DMS153 treated with DMSO at 0.1 percent for 48 hours (cell line): ENCODE results near the gene SPOCD1.

Source experiments
- DNase-seq: peaks from one replicate; lab custom pipeline; 2025; ENCODE audit not compliant: unreplicated experiment; lab: John Stamatoyannopoulos, UW

The SPOCD1 gene

GRCh38 chr1:31788138-31788824 lies 27.5 kb downstream of the SPOCD1 start:
- peak; percentile 94 for DNase-seq

GRCh38 chr1:31787786-31788137 lies 28.1 kb downstream of the SPOCD1 start:
- DNase-seq, result no peak

- no peak for DNase-seq
These were observed 28.6 kb downstream of the SPOCD1 start for GRCh38 chr1:31787261-31787660.

GRCh38 chr1:31786366-31787060 lies 29.3 kb downstream of the SPOCD1 start:
- peak; percentile 57 for DNase-seq

- DNase-seq, result no peak
These were observed 29.9 kb downstream of the SPOCD1 start for GRCh38 chr1:31785947-31786290.

GRCh38 chr1:31785020-31785946 lies 30.5 kb downstream of the SPOCD1 start:
- peak; percentile 95 for DNase-seq

- no peak for DNase-seq
These were observed 31.3 kb downstream of the SPOCD1 start for GRCh38 chr1:31784356-31785019.

GRCh38 chr1:31783846-31784245 lies 32.0 kb downstream of the SPOCD1 start:
- DNase-seq, result no peak

GRCh38 chr1:31782421-31783410 lies 33.1 kb downstream of the SPOCD1 start:
- DNase-seq, result no peak

GRCh38 chr1:31781756-31782371 lies 34.0 kb downstream of the SPOCD1 start:
- DNase-seq, result no peak

GRCh38 chr1:31781138-31781755 lies 34.6 kb downstream of the SPOCD1 start:
- DNase-seq, result no peak

GRCh38 chr1:31780632-31781031 lies 35.2 kb downstream of the SPOCD1 start:
- no peak for DNase-seq

GRCh38 chr1:31779687-31780086 lies 36.1 kb downstream of the SPOCD1 start:
- no peak for DNase-seq

- no peak for DNase-seq
These were observed 36.9 kb downstream of the SPOCD1 start for GRCh38 chr1:31778763-31779488.

- DNase-seq, result no peak
These were observed 39.3 kb downstream of the SPOCD1 start for GRCh38 chr1:31776516-31776915.

GRCh38 chr1:31776032-31776431 lies 39.8 kb downstream of the SPOCD1 start:
- no peak for DNase-seq

- DNase-seq, result no peak
These were observed 40.4 kb downstream of the SPOCD1 start for GRCh38 chr1:31775210-31775999.

- no peak for DNase-seq
These were observed 41.3 kb downstream of the SPOCD1 start for GRCh38 chr1:31774495-31774894.
